ENCODE measurements around the gene LITAF.
"Not testable (repeated sequence)": the region's sequence is repeated elsewhere in the genome, so short reads cannot be mapped to it uniquely, and the experiment has no call there.

The LITAF gene

GRCh38 chr16:11515540-11516430, 70.9 kb downstream of the LITAF start:
- no peak overlapping the region for H3K4me3 ChIP-seq (ENCODE audit: low read depth, low read length)
- no peak for DNase-seq (ENCODE audit: low read depth, low spot score)
- no peak for TF ChIP-seq CTCF (IDR thresholded peaks at IDR 0.05; ENCODE audit: low read depth, low read length)
- in situ Hi-C loops (cut with HindIII; ENCODE audit: low sequenced_read_pairs): no loop called here

GRCh38 chr16:11514283-11514682, 72.4 kb downstream of the LITAF start:
- TF ChIP-seq CTCF (IDR thresholded peaks at IDR 0.05; ENCODE audit: low read depth, low read length): no peak
- DNase-seq (ENCODE audit: low read depth, low spot score): no peak
- in situ Hi-C loops (cut with HindIII; ENCODE audit: low sequenced_read_pairs): no loop called here
- no peak overlapping the region for H3K4me3 ChIP-seq (ENCODE audit: low read depth, low read length)

- in situ Hi-C loops (cut with HindIII; ENCODE audit: low sequenced_read_pairs); DNase-seq (ENCODE audit: low read depth, low spot score); H3K4me3 ChIP-seq (ENCODE audit: low read depth, low read length): not testable (repeated sequence)
Observed at GRCh38 chr16:11513366-11513765, 73.4 kb downstream of the LITAF start.

- no peak for TF ChIP-seq CTCF (IDR thresholded peaks at IDR 0.05; ENCODE audit: low read depth, low read length)
- DNase-seq (ENCODE audit: low read depth, low spot score): no peak
- in situ Hi-C loops (cut with HindIII; ENCODE audit: low sequenced_read_pairs): no loop called here
- no peak overlapping the region for H3K4me3 ChIP-seq (ENCODE audit: low read depth, low read length)
Observed at GRCh38 chr16:11511801-11512200, 74.9 kb downstream of the LITAF start.

GRCh38 chr16:11511328-11511727, 75.4 kb downstream of the LITAF start:
- no peak overlapping the region for H3K4me3 ChIP-seq (ENCODE audit: low read depth, low read length)
- in situ Hi-C loops (cut with HindIII; ENCODE audit: low sequenced_read_pairs): no loop called here

GRCh38 chr16:11510178-11510973, 76.3 kb downstream of the LITAF start:
- no peak overlapping the region for H3K4me3 ChIP-seq (ENCODE audit: low read depth, low read length)
- no peak for TF ChIP-seq CTCF (IDR thresholded peaks at IDR 0.05; ENCODE audit: low read depth, low read length)
- DNase-seq (ENCODE audit: low read depth, low spot score): no peak
- in situ Hi-C loops (cut with HindIII; ENCODE audit: low sequenced_read_pairs): no loop called here

More at GRCh38 chr16:11511328-11511727, 75.4 kb downstream of the LITAF start:
- DNase-seq (ENCODE audit: low read depth, low spot score): no peak
- no peak for TF ChIP-seq CTCF (IDR thresholded peaks at IDR 0.05; ENCODE audit: low read depth, low read length)

GRCh38 chr16:11507991-11508390, 78.7 kb downstream of the LITAF start:
- DNase-seq (ENCODE audit: low read depth, low spot score): no peak
- in situ Hi-C loops (cut with HindIII; ENCODE audit: low sequenced_read_pairs): no loop called here
- TF ChIP-seq CTCF (IDR thresholded peaks at IDR 0.05; ENCODE audit: low read depth, low read length): no peak
- H3K4me3 ChIP-seq (ENCODE audit: low read depth, low read length): no peak overlapping the region

All from astrocyte of the spinal cord (primary cell).